Middle frontal gyrus (tissue), 1 donor: ENCODE results near the gene GPR153.
A peak's percentile ranks its signal among the peaks of the same experiment; 100 is the strongest.
"Not testable (repeated sequence)": the region's sequence is repeated elsewhere in the genome, so short reads cannot be mapped to it uniquely, and the experiment has no call there.

Experiments
- DNase-seq: peaks from one replicate; pipeline ENCODE4 v3.0.0-alpha.2; 2015; ENCODE audit warnings: low spot score; ENCODE audit errors: extremely low spot score

GPR153 gene

GRCh38 chr1:6260961-6261614 is at the start of gene GPR153:
Gene GPR153 (minus strand): TSS chr1:6261098. CDS start chr1:6254905, 6,193 bp downstream.
- no peak for DNase-seq

GRCh38 chr1:6310116-6310848 is 49.4 kb upstream of the GPR153 start:
- DNase-seq = no peak

GRCh38 chr1:6309564-6309963 is 48.7 kb upstream of the GPR153 start:
- DNase-seq = no peak

DNA sequence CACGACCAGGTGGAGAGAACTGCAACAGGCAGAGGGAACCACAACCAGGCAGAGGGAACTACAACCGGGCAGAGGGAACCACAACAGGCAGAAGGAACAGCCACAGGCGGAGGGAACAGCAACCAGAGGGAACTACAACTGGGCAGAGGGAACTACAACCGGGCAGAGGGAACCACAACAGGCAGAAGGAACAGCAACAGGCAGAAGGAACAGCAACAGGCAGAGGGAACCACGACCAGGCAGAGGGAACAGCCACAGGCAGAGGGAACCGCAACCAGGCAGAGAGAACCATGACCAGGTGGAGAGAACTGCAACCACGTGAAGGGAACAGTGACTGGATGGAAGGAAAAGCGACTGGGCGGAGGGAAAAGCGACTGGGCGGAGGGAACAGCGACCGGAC is 47.6 kb upstream of the GPR153 start:
- no peak for DNase-seq

- not testable (repeated sequence) for DNase-seq
These were observed 46.8 kb upstream of the GPR153 start for GRCh38 chr1:6307682-6308081.

DNA sequence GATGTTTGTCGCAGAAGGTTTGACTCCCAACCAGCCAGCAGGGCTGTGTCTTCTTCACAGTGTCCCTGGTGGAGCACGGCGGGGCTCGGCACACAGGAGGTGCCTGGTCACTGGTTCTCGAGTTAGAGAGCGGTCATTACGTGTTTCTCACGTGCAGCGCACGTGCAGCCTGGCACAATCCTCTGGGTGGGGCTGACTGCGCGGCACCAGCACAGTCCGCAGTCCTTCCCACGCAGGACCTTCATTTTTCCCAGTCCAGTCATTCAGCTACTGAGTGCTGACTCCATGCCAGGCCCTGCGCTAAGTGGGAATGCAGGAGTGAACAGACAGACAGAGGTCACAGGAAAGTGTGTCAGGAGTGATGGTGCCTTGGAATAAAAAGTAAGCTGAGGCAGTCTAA is 46.2 kb upstream of the GPR153 start:
- DNase-seq = no peak

DNA sequence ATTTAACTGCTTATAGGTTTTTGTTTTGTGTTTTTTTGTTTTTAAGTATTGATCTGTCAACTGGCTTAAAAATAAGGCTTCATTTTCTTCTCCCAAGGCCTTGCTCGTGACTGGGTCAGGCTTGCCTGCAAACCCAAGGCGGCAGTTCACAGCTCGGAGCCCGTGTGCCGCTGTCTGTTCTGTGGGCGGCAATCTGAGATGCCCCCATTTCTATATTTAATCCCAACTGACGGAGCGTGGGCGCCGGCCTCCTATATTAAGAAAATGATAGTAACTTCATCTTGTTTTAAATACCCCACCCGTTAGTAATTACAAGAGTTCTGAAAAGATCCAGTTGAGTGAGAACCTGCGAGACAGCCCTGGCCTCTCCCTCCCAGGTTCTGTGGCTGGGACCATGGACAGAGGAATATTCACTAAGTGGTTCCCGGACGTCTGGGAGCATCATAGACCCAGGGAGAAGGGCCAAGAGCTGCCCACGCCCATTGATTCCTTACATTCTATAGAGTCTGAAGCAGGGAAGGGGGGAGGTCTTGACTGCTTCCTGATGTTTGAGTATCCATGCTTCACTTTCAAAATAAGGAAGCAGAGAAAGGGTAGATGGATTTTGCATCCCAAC is 42.6 kb upstream of the GPR153 start:
- peak; percentile 6 for DNase-seq

DNA sequence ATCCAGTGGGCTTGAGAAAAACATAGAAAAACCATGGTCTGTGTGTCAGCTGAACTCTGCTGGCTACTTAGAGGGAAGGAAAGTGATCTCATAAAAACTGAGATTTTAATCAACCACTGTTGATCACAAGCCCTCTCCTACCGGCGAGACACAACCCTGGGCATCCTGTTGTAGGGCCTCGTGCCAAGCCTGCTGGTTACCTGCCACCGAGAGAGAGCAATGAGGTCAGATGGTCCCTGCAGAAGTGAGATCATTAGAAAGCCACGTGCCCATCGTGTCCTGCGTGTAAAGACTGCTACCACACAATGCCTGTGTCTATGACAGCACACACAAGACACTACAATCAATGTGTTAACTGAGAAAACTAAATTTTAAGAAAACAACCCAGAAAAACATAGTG is 41.7 kb upstream of the GPR153 start:
- no peak for DNase-seq

DNA sequence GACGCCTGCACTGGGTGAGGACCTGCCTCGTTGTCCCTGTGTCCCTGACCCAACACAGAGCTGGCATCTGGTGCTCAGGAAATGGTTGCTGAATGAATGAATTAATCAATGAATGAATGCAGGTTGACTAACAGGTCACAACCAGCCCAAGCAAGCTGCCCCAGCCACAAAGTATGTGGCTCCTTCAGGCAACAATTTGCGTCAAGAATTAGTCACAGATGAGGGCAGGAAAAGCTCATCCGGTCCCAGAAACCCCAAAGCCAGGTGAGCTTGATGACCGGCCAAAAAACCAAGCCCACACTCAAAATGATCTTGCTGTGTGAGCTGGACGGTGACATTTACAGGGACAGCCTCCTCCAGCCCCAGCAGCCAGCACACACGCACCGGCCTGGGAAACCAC is 40.6 kb upstream of the GPR153 start:
- no peak for DNase-seq

GRCh38 chr1:6300342-6301048 is 39.6 kb upstream of the GPR153 start:
- DNase-seq = no peak

GRCh38 chr1:6299557-6300165 is 38.8 kb upstream of the GPR153 start:
- DNase-seq = no peak

- no peak for DNase-seq
These were observed 38.1 kb upstream of the GPR153 start for GRCh38 chr1:6298940-6299465.

DNA sequence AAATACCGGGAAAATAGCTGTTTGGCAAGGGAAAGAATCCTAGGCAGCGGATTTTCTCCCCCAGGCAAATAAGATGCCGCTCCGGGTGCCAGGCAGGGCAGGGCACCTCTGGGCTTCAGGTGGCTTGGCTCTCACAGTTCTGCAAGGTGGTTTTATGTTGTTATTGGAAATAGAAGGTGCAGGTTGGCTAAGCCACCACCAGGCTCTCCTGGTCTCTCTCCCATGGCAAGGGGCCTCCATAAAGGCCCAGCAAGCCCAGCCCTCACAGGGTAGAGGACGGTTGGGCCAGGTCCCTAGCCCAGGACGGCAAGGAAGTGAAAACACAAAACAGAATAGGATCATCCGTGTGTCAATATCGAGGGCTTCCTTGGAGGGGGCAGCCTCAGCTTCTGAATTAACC is 37.6 kb upstream of the GPR153 start:
- no peak for DNase-seq

- DNase-seq = no peak
These were observed 35.0 kb upstream of the GPR153 start for GRCh38 chr1:6295910-6296309.

DNA sequence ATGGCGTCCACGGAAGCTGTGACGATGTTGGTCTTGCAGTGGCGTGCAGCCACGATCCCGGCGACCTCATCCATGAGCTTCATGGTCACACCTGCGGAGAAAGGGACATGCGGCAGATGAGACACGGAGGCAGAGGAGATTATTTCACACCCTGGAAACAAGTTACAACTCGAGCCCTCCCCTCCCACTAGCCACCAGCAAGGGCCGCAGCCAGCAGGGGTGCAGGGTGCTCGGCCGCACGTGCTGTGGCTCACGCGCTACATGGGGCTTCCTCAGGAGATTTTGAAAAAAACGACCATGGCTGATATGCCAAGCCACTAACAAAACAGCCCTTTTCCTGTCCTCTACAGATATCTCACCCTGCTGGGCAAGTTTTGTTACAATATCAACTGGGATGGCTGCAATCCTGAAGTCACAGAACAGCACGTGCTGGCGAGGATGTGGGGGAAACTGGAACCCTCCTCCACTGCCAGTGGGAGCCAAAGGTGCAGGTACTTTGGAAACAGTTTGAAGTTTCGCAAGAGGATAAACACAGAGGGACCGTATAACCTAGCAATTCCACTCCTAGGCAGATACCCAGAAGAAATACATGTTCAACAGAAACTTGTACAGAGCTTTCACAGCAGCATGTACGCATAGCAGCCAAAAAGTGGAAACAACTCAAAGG is 34.1 kb upstream of the GPR153 start:
- DNase-seq = no peak

- no peak for DNase-seq
These were observed 33.4 kb upstream of the GPR153 start for GRCh38 chr1:6294080-6294889.

- DNase-seq = no peak
These were observed 31.2 kb upstream of the GPR153 start for GRCh38 chr1:6292102-6292501.

- no peak for DNase-seq
These were observed 27.8 kb upstream of the GPR153 start for GRCh38 chr1:6288665-6289064.

- DNase-seq = no peak
These were observed 27.1 kb upstream of the GPR153 start for GRCh38 chr1:6288026-6288425.

DNA sequence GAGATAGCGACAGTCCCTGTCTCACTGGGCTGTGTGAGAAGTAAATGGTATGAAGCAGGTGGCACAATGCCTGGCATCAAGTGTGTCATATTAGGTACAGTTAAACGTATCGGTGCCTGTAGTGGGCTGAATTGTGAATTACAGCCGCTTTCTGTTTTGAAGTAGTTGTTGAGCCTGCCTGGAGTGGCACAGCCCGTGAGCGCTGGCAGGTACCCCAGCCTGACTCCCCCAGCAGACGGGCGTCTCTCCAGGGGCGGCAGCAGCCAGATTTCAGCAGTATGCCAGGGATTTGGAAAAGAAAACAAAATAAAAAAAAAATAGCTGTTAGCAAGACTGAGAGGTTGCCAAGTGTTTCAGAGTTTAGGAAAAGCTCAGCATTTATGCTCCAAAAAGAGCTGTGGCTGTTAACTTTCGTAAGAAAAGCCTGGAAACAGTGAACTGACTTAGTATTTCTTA is 26.6 kb upstream of the GPR153 start:
- peak; percentile 51 for DNase-seq
